Psoas muscle (tissue), 8 donors: Measurements from ENCODE around the gene MTX3. TPM values are rescaled to one million over a fixed set of nuclear protein-coding genes. Genes with fewer than 3 reads are reported as not detected.

Experiments used
- ATAC-seq, 4 donors: fragments of 200-7000 bp; cut with Tn5 transposase; one replicate each; pipeline ENCODE4 v1.9.1; 2020; ENCODE audit warnings: moderate library complexity in 3 of 4, mild to moderate bottlenecking in 2 of 4
- DNase-seq, 2 donors: peaks; one replicate each; pipeline ENCODE4 v3.0.0-alpha.2; 2020
- H3K27ac ChIP-seq: fragments of 200-600 bp; one replicate; pipeline ENCODE4 v1.8.0; 2022
- H3K27me3 ChIP-seq, 3 donors: fragments of 200-600 bp in 1 of 3; one replicate each; pipeline versions ENCODE4 v1.6.1 to v1.8.0; 2013 to 2022; ENCODE audit warnings: low read length in 2 of 3, mild to moderate bottlenecking in 2 of 3, moderate library complexity in 1 of 3; ENCODE audit not compliant: insufficient read depth in 3 of 3
- H3K36me3 ChIP-seq, 2 donors: fragments of 200-600 bp in 1 of 2; one replicate each; pipeline versions ENCODE4 v1.6.1 to v1.8.0; 2013 to 2022; ENCODE audit warnings: low read depth in 1 of 2, mild to moderate bottlenecking in 1 of 2, moderate library complexity in 1 of 2; ENCODE audit not compliant: insufficient read depth in 1 of 2
- H3K4me1 ChIP-seq: fragments of 200-600 bp; one replicate; pipeline ENCODE4 v1.8.0; 2022
- H3K4me3 ChIP-seq: fragments of 200-600 bp; one replicate; pipeline ENCODE4 v1.8.0; 2022; ENCODE audit warnings: mild to moderate bottlenecking
- H3K9me3 ChIP-seq: fragments of 200-600 bp; one replicate; pipeline ENCODE4 v1.8.0; 2022
- CTCF ChIP-seq: fragments of 200-600 bp; IDR thresholded peaks from one replicate; pipeline ENCODE4 v1.8.0; 2022; ENCODE audit warnings: antibody characterized with exemption
- WGBS, 3 donors: extraction: QIAGEN DNeasy Blood & Tissue Kit; methylation state at CpG; one replicate each; pipeline versions ENCODE4 v1.1.6 to v1.1.7; 2013; 5-methylcytosine and 5-hydroxymethylcytosine counted together
- intact Hi-C, 2 donors: fragments of 100-400 bp; cut with DNase I; formaldehyde crosslinking; loops; one replicate each; pipeline versions ENCODE4 v1.11.0 to v1.14.2; 2022
- polyA plus RNA-seq, 3 donors: library from polyadenylated mRNA; stranded (reverse); fragments of 200-250 nt; gene quantifications; one replicate each; pipeline ENCODE4 v1.2.3, GENCODE V29; 2013
- total RNA-seq, 4 donors: library from RNA; stranded (reverse); fragmentation: NEBNext Ultra II Directional in 2 of 4; extraction: Animal tissue kit (Norgen Biotek cat#: 25700) in 2 of 4; gene quantifications; one replicate each; pipeline versions ENCODE4 v1.2.1 to v1.2.4, GENCODE V29; 2021 to 2023
- donor health status: healthy with polysubstance abuse.
- donor health status: DM: no; HTN: no; CAD: no; lungs with moderate emphysema.
- donor health status: Bipolar disorder and iron deficiency.
- donor health status: healthy.
- donor health status: DM: yes; HTN: yes; CAD: no.
- donor health status: DM: no; HTN: no; CAD: no.
- donor health status: DM: no; HTN: no; CAD: no.
- donor health status: DM: yes; HTN: yes; CAD: no.

The MTX3 gene
- total and polyA plus RNA-seq, 7 donors: 4.8 to 16.7 (median 11.7) TPM

- Histone ChIP-seq H3K4me1 (no peaks in the 10 kb centered on the region), H3K27me3 (no peaks in the 10 kb centered on the region), H3K27ac (no peak overlapping the region), H3K9me3 (no peaks in the 10 kb centered on the region), H3K36me3 (no peaks in the 10 kb centered on the region), H3K4me3 (no peak overlapping the region)
- DNase-seq: no peak
- 87 to 91% (median 91%) methylated on average over 3 of the region's 3 CpGs for WGBS, 3 donors
- TF ChIP-seq CTCF: no peak
- intact Hi-C loops: no loop called here
- ATAC-seq: no peak
These were observed 52.6 kb downstream of the MTX3 start for GRCh38 chr5:79938468-79938867.

- Histone ChIP-seq H3K4me3 (no peak overlapping the region), H3K4me1 (no peaks in the 10 kb centered on the region), H3K27ac (no peak overlapping the region), H3K27me3 (no peaks in the 10 kb centered on the region), H3K36me3 (no peaks in the 10 kb centered on the region), H3K9me3 (no peaks in the 10 kb centered on the region)
- no peak for TF ChIP-seq CTCF
- DNase-seq: no peak
- ATAC-seq: no peak
- 79 to 87% (median 85%) methylated on average over 3 of the region's 3 CpGs for WGBS, 3 donors
- intact Hi-C loops: no loop called here
These were observed 54.3 kb downstream of the MTX3 start for GRCh38 chr5:79936646-79937216.

GRCh38 chr5:79936002-79936645 lies 54.9 kb downstream of the MTX3 start:
- Histone ChIP-seq H3K9me3 (no peaks in the 10 kb centered on the region), H3K27ac (no peak overlapping the region), H3K4me1 (no peaks in the 10 kb centered on the region), H3K4me3 (no peak overlapping the region), H3K36me3 (no peaks in the 10 kb centered on the region), H3K27me3 (no peaks in the 10 kb centered on the region)
- WGBS, 3 donors: 45 to 61% (median 55%) methylated on average over 4 of the region's 4 CpGs
- no peak for TF ChIP-seq CTCF
- ATAC-seq (peak; percentile 46 to 87 (median 66)), DNase-seq (peak in 1 of 2 donors; percentile 24)
- intact Hi-C loops: no loop called here

GRCh38 chr5:79934681-79935080 lies 56.4 kb downstream of the MTX3 start:
- Histone ChIP-seq H3K4me1 (no peaks in the 10 kb centered on the region), H3K4me3 (no peak overlapping the region), H3K9me3 (no peaks in the 10 kb centered on the region), H3K27ac (no peak overlapping the region), H3K27me3 (no peaks in the 10 kb centered on the region), H3K36me3 (no peaks in the 10 kb centered on the region)
- WGBS, 3 donors: 96 to 99% (median 98%) methylated on average over 3 of the region's 3 CpGs
- intact Hi-C loops: no loop called here
- ATAC-seq: no peak
- DNase-seq: no peak
- no peak for TF ChIP-seq CTCF
